NCI-H1105 (cell line): ENCODE results near the gene GIPR.
"Not testable (repeated sequence)": the region's sequence is repeated elsewhere in the genome, so short reads cannot be mapped to it uniquely, and the experiment has no call there.

Source experiments
- DNase-seq: peaks from one replicate; lab custom pipeline; 2025; lab: John Stamatoyannopoulos, UW

The GIPR gene, protein sequence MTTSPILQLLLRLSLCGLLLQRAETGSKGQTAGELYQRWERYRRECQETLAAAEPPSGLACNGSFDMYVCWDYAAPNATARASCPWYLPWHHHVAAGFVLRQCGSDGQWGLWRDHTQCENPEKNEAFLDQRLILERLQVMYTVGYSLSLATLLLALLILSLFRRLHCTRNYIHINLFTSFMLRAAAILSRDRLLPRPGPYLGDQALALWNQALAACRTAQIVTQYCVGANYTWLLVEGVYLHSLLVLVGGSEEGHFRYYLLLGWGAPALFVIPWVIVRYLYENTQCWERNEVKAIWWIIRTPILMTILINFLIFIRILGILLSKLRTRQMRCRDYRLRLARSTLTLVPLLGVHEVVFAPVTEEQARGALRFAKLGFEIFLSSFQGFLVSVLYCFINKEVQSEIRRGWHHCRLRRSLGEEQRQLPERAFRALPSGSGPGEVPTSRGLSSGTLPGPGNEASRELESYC

DNA sequence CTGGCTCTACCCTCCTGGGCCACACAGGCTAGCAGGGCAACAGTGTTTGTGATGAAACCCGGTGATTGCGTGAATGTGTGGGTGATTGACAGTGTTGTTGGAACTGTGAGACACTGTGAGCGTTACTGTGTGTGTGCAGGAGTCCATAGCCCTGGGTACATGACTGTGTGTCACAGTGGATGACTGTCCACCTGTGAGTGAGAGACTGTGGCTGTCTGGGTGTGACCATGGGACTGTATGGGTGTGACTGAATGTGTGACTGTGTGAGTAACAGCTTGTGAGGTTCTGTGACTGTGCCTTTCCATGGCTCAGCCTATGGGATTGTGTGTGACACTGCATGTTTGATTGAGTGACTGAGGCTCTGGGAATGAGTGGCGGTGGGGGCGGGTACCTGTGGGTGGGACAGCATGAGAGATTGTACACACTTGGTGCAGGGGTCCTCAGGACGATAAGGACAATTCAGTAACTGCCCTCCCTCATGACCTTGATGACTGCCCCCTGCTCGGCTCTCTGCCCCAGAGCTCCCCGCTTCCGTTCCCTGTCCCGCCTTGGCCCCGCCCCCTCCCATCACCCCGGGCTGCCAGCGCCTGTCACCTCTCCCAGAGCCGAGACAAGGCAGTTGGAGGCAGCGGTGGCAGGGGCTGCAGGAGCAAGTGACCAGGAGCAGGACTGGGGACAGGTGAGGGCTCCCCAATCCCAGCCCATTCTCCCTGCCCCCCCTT is at the start of gene GIPR:
Gene GIPR (plus strand): TSS at position 602 of the 722 bp plus-strand sequence. CDS start 1,300 bp downstream, outside the sequence.
- DNase-seq = no peak

DNA sequence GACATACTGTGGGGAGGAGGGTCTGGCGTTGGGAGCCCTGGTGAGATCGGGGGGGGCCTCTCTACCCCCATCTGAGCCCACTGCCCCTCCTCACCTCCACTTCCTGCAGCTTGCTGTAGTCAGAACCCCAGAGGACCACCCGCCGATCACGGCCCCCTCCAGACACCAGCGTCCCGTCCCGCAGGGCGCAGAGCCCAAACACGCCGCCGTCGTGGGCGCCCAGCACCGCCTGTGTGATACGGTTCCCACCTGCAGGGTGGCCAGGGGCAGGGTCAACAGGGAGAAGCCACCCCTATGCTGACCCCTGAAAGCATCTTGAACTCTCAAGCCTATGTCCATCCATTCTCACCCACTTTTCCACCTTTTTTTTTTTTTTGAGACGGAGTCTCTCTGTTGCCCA is 46.6 kb upstream of the GIPR start:
- no peak for DNase-seq

DNA sequence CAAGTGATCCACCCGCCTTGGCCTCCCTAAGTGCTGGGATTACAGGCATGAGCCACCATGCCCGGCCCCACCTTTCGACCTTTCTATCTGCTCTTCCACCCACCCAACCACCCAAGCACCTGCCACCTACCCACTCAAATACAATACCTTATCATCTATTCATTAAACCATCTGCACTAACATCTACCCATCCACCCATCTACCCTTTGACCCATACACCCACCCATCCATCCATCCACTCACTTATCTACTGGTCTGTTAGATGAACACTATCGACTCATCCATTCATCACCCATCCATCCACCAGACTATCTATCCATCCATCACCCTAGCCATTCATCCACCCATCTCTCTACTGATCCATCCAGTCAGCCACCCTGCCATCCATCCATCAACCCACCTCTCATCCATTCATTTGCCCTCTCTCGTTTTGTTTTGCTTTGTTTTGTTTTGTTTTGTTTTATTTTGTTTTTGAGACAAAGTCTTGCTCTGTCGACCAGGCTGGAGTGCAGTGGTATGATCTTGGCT is 46.0 kb upstream of the GIPR start:
- no peak for DNase-seq

DNA sequence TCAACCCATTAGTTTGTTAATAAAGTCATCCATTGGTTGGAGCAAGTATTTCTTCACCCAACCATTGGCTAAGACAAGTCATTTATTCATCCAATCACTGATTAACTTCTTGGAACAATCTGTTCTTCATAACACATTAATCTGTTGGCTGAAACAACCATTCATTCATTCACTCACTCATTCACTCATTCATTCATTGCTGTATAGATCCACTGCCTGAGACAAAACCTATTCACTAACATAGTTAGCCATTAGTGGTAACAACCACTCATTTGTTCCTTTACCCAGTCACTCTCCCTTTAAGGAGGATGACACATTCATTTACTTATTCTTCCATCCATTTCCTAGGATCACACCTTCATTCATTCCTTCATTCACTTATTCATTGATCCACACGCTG is 44.0 kb upstream of the GIPR start:
- DNase-seq = no peak

DNA sequence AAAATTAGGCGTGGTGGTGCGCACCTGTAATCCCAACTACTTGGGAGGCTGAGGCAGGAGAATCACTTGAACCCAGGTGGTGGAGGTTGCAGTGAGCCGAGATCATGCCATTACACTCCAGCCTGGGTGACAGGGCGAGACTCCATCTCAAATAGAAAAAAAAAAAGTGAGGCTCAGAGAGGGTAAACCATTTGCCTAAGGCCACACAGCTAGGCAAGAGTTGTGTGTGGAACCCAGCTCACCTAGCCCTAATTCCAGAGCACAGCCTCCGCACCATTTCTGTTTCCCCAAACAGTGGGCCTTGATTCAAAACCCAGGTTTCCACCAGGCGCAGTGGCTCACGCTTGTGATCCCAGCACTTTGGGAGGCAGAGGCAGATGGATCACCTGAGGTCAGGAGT is 39.8 kb upstream of the GIPR start:
- DNase-seq = not testable (repeated sequence)

DNA sequence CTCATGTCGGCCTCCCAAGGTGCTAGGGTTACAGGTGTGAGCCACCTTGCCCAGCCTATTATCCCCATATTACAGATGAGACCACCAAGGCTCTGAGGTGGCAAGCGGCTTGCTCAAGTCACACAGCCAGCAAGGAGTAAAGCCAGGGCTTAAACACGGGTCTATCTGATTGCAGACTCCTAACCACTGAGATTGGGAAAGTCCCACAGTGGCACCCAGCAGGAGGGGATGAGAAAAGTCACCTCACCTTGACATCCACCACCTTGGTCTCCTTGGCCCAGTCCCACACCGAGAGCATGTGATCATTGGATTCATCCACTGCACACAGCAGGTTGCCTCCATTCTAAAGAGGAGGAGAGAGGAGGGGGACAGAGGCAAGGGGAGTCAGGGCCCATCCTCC is 38.3 kb upstream of the GIPR start:
- DNase-seq = no peak

DNA sequence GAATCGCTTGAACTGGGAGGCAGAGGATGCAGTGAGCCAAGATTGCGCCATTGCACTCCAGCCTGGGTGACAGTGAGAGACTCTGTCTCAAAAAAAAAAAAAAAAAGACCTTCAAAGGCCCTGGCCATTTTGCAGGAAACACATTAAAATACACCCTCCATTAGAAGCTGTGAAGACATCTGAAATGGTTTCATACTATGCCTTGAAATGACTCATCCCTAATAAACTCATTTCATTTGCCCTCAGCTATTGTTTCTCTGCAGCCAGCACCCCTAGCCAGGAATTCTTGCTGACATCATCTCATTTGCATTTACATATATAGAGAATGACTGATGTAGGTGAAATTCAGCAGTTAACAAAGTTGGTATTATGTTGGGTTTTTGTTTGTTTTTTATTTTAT is 37.6 kb upstream of the GIPR start:
- DNase-seq = no peak

DNA sequence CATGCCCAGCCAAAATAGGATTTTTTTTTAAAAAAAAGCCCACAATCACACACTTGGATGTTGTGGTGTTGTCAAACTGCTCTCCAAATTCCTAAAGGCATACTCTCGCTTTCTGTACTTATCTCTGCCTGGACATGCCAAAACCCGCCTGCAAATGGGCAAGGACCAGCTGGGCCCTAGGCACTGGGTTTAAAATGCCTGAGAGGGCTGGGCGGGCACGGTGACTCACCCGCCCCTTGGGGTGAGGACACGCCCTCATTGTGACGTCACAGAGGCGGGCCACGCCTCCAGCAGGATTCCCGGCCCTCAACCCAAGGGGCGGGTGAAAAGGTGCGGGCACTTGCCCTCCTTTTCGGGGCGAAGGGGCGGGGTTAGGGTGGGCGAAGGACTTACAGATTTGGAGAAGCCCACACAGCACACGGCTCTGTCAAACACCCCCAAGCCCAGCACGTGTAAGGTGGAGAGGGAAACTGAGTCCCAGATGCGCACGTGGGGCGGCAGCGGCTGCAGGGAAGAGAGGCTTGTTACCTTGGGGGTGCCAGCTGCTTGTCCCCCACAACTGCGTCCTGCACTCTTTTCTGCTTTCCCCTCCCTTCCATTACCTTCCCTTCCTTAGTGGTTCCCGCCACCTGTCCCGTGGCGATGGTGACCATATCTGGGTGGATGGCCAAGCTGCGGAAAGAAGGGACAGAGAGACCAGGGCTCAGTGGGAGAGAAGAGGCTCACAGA is 35.4 kb upstream of the GIPR start:
- peak; percentile 87 for DNase-seq

DNA sequence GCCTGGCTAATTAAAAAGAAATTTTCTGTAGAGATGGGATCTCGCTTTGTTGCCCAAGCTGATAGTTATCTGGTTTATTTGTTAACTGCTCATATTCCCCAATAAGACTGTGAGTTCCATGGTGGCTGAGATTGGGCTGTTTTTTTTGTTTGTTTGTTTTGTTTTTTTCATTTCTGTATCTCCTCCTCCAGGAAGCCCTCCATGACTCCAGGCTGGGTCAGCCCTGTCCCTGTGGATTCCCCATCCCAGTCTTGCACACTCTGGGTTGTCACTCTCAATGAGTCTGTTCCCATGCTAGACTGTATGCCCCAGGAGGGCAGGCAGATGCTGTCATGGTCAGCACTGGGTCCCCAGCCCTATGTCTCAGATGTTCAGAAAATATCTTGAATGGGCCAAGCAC is 31.7 kb upstream of the GIPR start:
- DNase-seq = no peak

DNA sequence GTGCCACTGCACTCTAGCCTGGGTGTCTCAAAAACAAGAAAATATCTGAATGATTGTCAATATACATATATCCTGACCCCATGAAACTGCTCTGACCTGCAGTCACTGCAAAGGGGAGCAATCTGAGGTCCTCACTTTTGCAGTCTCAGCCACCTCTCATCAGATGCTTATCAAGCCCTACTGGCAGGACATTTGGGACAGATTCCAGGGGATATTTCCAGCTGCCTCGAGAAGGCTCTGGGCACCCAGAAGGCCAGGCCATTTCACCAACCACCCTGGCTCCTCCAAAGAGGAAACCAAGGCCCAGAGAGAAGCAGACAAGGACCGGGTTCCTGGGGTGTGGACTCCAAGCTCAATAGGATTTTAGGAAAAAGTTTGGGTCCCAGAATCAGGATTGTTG is 31.1 kb upstream of the GIPR start:
- no peak for DNase-seq

DNA sequence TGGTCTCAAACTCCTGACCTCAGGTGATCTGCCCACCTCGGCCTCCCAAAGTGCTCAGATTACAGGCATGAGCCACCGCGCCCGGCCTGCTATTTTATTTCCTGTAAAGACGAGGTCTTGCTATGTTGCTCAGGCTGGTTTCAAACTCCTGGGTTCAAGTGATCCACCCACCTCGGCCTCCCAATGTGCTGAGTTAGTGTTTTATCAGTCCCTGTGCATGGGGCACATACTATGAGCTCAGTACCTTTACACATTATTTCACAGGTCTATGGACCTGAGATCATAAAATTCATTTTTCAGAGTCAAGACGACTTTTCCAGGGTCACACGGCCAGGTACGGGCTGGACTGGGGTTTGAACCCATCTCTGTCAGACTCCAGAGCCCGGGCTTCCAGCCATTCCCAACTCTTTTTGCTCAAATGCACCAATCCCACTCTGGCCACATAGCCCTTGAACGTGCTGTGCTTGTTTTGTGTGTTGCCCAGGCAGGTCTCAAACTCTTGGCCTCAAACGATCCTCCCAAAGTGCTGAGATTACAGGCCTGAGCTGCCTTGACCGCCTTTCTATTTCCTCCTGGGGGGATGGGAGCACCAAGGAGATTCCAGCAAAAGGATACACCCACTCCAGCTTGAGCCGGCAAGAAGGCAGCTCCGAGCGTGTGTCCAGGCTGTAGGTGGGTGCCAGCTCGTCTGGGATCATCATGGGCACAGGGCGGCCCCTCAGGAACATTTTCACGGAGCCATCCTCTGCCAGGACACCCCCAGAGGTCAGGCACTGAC is 29.9 kb upstream of the GIPR start:
- DNase-seq = no peak

DNA sequence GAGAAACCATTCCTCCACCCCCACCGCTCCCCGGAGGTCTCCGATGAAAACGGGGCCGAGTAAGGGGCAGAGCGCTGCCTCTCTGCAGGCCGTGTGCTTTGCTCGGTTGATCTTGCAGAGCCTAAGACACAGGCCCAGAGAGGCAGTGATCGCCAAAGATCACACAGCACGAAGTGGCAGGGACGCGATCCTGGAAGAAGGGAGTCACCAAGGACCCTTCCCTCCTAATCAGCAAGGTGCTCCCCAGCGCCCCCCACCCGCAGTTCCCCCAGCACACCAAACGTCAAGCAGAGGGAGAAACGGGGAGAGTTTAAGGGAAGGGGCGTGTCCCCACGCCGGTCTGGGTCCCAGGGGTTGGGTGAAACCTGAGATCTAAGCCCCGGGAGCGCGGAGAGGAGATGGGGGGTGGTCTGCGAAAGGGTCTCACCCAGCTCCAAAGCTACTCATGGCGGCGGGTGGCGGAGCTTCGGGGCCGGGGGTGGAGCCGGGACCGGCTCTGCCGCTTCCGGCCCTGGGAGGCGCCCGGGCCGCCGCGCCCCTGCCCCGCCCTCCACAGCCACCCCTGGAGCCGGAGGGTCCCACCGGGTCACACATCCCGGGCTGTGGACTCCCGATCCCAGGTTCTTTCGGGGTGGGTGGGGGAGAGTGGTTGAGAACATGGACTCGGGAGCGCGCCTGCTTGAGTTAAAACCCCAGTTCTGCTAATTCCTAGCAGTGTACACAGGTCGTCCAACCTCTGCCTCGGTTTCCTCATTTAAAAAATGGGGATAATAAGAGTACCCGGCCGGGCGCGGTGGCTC is 28.9 kb upstream of the GIPR start, which contains the start of gene EML2:
Gene EML2 (minus strand): TSS at position 468 of the 800 bp plus-strand sequence. CDS start 21 bp downstream, at position 447.
- DNase-seq = no peak

DNA sequence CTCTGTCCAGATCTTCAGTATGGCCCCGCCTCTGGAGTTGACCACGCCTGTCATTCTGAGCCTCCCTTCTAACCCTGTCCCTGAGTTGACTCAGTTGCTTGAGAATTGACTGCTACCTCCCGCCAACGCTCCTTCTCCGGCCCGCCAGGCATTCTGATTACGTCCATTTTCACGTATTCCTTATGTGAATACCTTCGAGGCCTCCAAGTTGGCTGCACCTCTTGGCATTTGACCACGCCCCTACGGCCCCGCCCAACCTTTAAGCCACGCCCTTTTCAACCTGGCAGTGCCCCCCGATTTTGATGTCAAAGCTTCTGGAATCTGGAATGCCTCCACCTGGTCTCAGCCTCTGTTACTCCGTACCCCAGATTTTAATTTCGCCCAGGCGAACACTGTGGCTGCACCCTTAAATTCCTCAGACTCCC is 27.2 kb upstream of the GIPR start:
- DNase-seq = no peak

DNA sequence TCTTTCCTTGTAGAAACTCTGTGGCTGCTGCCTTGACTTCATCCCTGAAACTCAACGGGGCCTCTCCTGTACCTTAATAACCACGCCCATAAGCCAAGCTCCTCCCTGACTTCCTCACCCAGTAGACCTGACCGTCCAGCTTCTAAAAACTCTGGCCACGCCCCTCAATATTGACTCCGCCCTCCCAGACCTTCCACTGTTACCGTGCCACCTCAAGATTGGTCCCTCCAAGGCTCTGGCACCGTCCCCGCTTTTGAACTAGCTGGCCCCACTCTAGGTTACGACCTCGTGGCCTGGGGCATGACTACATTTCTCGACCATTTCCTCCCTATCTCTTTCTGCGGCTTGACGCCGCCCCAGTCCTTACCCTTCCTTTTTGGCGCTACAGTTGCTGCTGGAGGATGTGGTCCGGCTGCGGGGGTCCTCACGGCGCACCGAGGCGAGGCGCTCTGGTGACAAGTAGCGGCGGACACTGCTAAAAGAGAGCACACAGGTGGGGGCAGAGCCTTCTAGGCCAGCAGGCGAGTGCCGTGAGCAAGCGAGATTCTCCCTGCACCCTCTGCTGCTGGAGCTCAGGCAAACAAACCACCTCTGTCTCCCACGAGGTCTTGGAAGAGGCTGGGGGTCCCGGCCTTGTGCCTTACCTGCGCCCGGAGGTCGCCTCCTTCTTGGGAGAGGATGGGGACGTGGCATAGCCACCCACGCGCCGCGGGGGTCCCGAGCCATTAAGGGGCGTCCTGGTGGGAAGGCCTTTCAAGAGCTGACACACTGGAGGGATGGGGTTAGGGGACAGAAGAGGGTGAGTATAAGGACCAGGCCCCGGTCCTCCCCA is 26.5 kb upstream of the GIPR start:
- DNase-seq = peak; percentile 87

DNA sequence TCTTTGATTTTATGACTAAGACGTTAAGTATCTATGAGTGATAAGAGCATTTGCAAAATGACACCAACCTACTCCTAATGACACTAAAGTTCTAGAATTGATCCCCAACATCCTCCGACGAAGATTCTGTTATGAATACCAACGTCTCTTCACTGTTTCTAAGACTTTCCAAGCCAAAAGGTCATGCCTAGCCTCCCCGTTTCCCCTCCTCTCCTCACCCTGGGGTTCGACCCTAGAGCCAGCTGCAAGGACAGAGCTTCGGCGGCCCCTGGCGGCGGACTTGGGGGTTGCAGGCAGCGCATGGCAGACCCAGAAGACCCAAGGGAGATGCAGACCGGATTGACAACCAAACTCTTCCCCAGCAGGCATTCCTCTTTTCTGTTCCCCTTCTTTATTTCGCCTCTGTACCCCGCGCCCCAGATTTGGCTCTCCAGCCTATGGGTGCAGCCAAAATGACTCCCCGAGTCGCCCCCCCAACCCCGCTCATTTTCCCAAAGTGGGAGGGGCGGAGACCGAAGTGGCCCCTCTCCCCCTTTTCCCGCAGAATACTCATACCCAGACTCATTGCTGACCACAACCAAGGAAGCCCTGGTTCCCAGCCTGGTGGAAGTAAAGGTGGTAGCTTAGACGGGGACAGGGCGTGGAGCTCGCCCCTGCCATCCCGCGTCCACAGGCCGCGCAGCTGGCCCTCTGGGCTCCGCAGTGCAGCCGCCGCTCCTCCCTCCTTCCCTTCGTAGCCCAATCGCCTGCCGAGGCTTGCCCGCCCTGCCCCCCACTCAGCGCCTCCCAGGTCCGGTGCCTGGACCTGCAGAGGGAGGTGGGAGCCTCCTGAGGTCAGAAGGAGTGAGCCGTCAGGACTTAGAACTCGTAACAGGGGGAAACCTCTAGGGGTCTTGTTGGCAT is 24.7 kb upstream of the GIPR start:
- DNase-seq = peak; percentile 71

DNA sequence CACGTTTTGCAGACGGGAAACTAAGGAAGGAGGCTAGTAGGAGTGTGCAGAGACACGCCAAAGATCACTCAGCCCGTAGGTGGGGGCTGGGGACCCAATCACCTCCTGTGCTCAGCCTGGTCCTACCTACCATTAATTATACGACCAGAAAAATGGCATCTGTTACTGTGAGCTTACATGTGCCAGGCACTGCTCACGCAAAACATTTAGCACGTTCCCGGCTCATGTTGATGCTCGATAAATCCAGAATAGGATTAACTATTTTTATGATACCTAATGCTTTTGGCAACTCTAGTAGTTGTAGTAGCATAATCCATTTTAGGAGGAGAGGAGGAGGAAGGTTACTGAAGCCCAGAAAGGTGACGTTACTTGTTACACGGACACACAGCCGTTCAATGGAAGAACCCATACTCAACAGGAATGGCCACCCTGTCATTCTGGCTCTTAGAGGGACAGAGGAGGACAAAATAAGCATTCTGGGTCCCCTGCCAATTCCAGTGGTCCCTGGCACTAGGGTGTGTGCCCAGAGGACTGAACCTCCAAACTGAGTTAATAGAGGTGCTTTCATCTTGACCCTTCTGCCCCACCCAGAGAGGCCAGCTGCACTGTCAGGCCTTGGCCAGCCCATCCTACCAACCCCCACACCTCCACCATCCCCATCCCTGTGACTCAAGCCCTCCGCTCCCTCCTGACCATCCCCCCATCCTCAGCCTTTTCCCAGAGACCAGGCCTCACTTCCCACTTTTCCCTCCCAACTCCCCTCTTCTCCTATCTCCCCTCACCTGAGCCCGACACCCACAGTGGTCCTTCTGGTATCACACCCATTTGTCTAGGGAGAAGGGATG is 23.9 kb upstream of the GIPR start:
- DNase-seq = no peak

DNA sequence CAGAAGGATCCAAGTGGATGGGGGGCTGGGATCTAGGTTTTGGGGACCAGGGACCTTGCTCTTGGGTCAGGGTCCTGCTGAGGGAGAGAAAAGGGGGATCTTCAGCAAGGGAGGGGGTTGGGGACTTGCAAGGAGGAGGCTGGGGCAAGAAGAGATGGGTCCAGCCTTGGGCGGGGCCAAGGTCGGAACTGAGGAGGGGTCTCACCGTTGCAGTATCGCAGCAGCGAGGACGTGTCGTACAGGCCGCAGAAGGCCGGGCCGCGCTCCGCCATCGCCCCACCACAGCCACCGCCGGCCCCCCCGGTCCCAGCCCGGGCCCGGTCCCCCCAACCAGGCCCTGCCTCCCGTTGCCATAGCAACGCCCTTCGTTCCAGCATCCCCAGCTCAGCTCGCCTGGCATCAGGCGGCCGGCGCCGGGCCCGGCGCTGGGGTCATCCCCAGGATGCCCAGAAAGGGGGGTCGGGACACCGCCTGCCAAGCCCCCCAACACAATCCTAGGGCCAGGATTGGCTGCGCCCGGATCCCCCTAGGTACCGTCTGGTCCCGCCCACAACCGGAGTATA is 22.9 kb upstream of the GIPR start:
- no peak for DNase-seq
